Ishikawa (cell line): ENCODE results near the gene DLL4.
A peak's percentile ranks its signal among the peaks of the same experiment; 100 is the strongest.

Experiments used
- CEBPB ChIP-seq: IDR thresholded peaks from 2 replicates; pipeline ENCODE4 v1.6.1; 2012
- CREB1 ChIP-seq: IDR thresholded peaks from 2 replicates; pipeline ENCODE4 v1.6.1; 2012; ENCODE audit warnings: low read depth
- EGR1 ChIP-seq: IDR thresholded peaks from 2 replicates; pipeline ENCODE4 v1.6.1; 2012
- EP300 ChIP-seq: IDR thresholded peaks from 2 replicates; pipeline ENCODE4 v1.6.1; 2012; ENCODE audit warnings: borderline replicate concordance
- FOXM1 ChIP-seq: IDR thresholded peaks from 2 replicates; pipeline ENCODE4 v1.6.1; 2012; ENCODE audit warnings: low read depth, borderline replicate concordance
- NFIC ChIP-seq: IDR thresholded peaks from 2 replicates; pipeline ENCODE4 v1.6.1; 2012
- RAD21 ChIP-seq: IDR thresholded peaks from 2 replicates; pipeline ENCODE4 v1.6.1; 2012; ENCODE audit warnings: low read depth
- TAF1 ChIP-seq: IDR thresholded peaks from 2 replicates; pipeline ENCODE4 v1.6.1; 2012; ENCODE audit warnings: low read depth, mild to moderate bottlenecking
- TCF12 ChIP-seq: IDR thresholded peaks from 2 replicates; pipeline ENCODE4 v1.6.1; 2012; ENCODE audit warnings: low read depth
- TEAD4 ChIP-seq: IDR thresholded peaks from 2 replicates; pipeline ENCODE4 v1.6.1; 2012
- YY1 ChIP-seq: IDR thresholded peaks from 2 replicates; pipeline ENCODE4 v1.6.1; 2012; ENCODE audit warnings: low read depth
- ZBTB7A ChIP-seq: IDR thresholded peaks from 2 replicates; pipeline ENCODE4 v1.6.1; 2012; ENCODE audit warnings: low read depth
- TF ChIP-seq, protein P1 (sequence below): IDR thresholded peaks from 2 replicates; pipeline ENCODE4 v1.6.1; 2012
- TF ChIP-seq, protein P2 (sequence below): IDR thresholded peaks from 2 replicates; pipeline ENCODE4 v1.6.1; 2012; ENCODE audit warnings: low read depth, mild to moderate bottlenecking
- TF ChIP-seq, protein P3 (sequence below): IDR thresholded peaks from 2 replicates; pipeline ENCODE4 v1.6.1; 2012

The DLL4 gene

DNA sequence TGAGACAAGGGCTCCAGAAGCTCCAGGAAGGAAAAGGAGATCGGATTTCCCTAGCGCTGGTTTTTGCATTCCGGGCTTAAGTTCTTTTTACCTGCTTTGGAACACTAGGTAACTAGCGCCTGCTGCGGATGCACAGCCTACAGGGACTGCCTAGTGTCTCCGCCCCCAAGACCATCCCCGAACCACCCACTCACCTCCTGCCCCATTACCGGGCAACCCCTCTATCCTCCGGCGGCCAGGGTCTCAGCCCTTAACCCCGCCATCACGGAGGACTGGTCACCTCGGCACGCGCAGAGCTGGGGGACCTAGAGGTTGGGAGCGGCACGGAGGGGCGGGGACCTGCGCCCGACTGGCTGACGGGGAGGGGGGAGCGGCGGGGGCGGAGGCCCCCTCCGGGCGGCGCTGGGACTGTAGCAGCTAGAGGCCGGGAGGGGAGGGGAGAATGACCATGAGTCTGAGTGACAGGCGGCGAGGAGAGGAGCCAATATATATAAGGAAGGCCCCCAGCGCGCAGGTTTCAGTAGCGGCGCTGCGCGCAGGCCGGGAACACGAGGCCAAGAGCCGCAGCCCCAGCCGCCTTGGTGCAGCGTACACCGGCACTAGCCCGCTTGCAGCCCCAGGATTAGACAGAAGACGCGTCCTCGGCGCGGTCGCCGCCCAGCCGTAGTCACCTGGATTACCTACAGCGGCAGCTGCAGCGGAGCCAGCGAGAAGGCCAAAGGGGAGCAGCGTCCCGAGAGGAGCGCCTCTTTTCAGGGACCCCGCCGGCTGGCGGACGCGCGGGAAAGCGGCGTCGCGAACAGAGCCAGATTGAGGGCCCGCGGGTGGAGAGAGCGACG is at the start of gene DLL4:
Gene DLL4 (plus strand): TSS at position 520 of the 839 bp plus-strand sequence. CDS start 329 bp downstream, outside the sequence.
- TF ChIP-seq, protein P1, sequence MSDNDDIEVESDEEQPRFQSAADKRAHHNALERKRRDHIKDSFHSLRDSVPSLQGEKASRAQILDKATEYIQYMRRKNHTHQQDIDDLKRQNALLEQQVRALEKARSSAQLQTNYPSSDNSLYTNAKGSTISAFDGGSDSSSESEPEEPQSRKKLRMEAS, result peak; percentile 91
- 0 out of 2 replicates have a peak, but pooled peaks have one; percentile 6 for TF ChIP-seq TCF12
- no peak for TF ChIP-seq CEBPB
- TF ChIP-seq NFIC, result peak; percentile 66
- TF ChIP-seq ZBTB7A, result no peak
- TF ChIP-seq TEAD4, result 0 out of 2 replicates have a peak, but pooled peaks have one; percentile 8
- TF ChIP-seq EGR1, result peak; percentile 85
- TF ChIP-seq TAF1, result peak; percentile 89
- no peak for TF ChIP-seq FOXM1

DNA sequence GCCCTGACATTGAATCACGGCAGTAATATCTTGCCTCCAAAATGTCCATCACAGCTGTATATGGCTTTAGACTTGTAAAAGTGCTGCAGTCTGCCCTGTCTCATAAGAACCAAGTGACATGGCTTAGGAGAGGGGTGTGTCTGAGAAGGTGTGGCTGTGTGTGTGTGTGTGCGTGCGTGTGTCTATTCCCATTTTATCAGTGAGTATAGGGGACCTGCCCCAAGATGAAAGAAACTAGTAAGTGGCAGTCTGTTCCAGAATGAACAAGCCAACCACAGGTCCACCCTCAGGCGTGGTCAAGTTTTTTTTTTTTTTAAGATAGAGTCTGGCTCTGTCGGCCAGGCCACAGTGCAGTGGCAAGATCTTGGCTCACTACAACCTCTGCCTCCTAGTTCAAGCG is 49.5 kb upstream of the DLL4 start:
- TF ChIP-seq TAF1 (no peak), EGR1 (no peak), FOXM1 (no peak), TCF12 (no peak), TEAD4 (no peak), YY1 (no peak), NFIC (no peak), RAD21 (no peak), ZBTB7A (no peak), CREB1 (no peak)
- TF ChIP-seq, protein P2, sequence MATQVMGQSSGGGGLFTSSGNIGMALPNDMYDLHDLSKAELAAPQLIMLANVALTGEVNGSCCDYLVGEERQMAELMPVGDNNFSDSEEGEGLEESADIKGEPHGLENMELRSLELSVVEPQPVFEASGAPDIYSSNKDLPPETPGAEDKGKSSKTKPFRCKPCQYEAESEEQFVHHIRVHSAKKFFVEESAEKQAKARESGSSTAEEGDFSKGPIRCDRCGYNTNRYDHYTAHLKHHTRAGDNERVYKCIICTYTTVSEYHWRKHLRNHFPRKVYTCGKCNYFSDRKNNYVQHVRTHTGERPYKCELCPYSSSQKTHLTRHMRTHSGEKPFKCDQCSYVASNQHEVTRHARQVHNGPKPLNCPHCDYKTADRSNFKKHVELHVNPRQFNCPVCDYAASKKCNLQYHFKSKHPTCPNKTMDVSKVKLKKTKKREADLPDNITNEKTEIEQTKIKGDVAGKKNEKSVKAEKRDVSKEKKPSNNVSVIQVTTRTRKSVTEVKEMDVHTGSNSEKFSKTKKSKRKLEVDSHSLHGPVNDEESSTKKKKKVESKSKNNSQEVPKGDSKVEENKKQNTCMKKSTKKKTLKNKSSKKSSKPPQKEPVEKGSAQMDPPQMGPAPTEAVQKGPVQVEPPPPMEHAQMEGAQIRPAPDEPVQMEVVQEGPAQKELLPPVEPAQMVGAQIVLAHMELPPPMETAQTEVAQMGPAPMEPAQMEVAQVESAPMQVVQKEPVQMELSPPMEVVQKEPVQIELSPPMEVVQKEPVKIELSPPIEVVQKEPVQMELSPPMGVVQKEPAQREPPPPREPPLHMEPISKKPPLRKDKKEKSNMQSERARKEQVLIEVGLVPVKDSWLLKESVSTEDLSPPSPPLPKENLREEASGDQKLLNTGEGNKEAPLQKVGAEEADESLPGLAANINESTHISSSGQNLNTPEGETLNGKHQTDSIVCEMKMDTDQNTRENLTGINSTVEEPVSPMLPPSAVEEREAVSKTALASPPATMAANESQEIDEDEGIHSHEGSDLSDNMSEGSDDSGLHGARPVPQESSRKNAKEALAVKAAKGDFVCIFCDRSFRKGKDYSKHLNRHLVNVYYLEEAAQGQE, result no peak
- TF ChIP-seq, protein P1, result no peak
- TF ChIP-seq, protein P3, sequence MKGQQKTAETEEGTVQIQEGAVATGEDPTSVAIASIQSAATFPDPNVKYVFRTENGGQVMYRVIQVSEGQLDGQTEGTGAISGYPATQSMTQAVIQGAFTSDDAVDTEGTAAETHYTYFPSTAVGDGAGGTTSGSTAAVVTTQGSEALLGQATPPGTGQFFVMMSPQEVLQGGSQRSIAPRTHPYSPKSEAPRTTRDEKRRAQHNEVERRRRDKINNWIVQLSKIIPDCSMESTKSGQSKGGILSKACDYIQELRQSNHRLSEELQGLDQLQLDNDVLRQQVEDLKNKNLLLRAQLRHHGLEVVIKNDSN, result no peak

DNA sequence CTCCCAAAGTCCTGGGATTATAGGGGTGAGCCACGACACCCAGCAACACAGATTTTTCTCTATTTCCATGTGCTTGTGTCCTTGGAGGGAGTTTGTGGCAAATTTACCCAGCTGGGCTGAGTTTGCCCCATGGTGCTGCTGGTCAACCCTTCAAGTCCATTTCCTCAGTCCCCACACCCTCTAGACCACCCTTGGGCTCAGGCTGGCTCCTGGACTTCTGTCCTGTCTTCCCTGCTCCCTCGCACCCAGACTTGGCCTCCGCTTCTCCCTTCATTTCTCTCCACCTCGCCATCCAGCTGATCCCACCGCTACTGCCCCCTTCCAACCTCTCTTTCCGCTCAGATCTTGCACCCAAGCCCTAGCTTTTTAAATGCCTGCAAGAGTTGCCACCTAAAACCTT is 47.8 kb upstream of the DLL4 start:
- TF ChIP-seq ZBTB7A, result no peak
- TF ChIP-seq, protein P1, result no peak

DNA sequence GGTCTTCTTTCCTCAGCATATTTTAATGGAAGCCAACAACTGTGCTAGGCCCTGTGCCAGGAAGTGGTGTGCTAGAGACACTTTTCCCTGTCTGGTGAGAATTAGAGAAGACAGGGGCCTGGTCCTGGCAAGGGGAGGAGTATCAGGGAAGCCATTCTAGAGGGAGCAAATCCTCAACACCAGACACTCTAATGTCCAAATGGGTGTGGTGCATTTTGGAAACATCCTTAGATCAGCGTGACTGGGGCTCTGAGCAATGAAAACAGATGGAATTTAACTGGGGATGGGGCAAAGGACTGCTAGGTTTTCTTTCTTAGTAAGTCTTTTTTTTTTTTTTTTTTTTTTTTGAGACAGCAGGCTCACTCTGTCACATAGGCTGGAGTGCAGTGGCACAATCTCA is 42.6 kb upstream of the DLL4 start:
- TF ChIP-seq, protein P1, result no peak

DNA sequence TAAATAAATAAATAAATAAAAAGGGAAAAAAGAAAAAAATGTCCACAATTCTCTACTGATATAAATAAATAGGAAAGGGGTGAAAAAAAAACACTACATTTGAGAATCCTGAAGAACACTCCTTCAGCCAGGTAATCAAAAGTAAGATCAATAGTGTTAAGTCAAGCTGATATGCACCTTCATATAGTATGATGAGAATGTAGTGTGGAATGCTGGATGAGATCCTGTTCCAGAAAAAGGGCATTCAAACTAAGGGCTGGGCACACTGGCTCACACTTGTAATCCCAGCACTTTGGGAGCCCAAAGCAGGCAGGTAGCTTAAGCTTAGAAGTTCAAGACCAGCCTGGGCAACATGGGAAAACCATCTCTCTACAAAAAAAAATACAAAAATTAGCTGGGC is 40.0 kb upstream of the DLL4 start:
- TF ChIP-seq, protein P1, result no peak
- TF ChIP-seq TAF1 (no peak), TEAD4 (no peak), CEBPB (no peak), EP300 (no peak), ZBTB7A (no peak), TCF12 (no peak), RAD21 (no peak), EGR1 (no peak), NFIC (no peak), YY1 (no peak), FOXM1 (no peak), CREB1 (no peak)
- TF ChIP-seq, protein P2, result no peak
- TF ChIP-seq, protein P3, result no peak

DNA sequence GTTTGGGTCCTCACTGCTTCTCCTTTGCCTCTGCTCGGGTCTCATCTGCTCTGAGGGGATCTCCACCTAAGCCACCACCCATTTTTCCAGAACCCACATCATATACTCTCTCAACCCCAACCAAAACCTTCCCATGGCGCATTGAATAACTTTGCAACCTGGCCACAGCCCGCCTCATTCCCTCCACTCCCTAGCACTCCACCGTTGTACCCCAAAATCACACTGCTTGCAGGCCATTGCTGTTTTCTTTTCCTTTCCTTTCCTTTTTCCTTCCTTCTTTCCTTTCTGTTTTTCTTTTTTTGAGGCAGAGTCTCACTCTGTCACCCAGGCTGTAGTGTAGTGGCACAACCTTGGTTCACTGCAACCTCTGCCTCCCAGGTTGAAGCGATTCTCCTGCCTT is 38.0 kb upstream of the DLL4 start:
- TF ChIP-seq, protein P2, result no peak
